Neural cell (in vitro differentiated cells): ENCODE measurements around the gene RAB18. TPM values are rescaled to one million over a fixed set of nuclear protein-coding genes. Genes with fewer than 3 reads are reported as not detected.

Source experiments
- polyA plus RNA-seq: library from polyadenylated mRNA; depleted of rRNA; stranded (reverse); fragments of >200 nt; gene quantifications from 2 replicates; pipeline ENCODE4 v1.2.3, GENCODE V29; 2014

The RAB18 gene
- polyA plus RNA-seq, 1 donor from 2014 or later, result 122 TPM

Other genes with a start within 250 kb of the RAB18 start
- gene MKX, start 241.5 kb downstream of the RAB18 start, polyA plus RNA-seq, result not detected in 2 replicates